ENCODE measurements around the gene SLC38A11.

DNA sequence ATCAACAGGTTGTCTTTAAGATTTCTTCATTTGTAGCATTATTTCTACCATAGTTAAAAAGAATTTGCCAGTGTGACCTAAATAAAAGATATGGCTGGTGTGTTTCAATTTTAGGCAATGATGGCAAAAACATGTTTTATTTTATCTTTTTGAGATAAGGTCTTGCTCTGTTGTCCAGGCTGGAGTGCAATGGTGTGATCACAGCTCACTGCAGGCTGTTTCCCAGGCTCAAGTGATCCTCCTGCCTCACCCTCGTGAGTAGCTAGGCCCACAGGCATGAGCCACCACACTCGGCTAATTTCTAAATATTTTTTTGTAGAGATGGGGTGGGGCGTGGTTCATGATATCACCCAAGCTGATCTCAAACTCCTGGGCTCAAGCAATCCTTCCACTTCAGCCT lies 66.7 kb downstream of the SLC38A11 start:
- TF ChIP-seq, protein P1, sequence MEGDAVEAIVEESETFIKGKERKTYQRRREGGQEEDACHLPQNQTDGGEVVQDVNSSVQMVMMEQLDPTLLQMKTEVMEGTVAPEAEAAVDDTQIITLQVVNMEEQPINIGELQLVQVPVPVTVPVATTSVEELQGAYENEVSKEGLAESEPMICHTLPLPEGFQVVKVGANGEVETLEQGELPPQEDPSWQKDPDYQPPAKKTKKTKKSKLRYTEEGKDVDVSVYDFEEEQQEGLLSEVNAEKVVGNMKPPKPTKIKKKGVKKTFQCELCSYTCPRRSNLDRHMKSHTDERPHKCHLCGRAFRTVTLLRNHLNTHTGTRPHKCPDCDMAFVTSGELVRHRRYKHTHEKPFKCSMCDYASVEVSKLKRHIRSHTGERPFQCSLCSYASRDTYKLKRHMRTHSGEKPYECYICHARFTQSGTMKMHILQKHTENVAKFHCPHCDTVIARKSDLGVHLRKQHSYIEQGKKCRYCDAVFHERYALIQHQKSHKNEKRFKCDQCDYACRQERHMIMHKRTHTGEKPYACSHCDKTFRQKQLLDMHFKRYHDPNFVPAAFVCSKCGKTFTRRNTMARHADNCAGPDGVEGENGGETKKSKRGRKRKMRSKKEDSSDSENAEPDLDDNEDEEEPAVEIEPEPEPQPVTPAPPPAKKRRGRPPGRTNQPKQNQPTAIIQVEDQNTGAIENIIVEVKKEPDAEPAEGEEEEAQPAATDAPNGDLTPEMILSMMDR (conservative IDR thresholded peaks at IDR 0.05; ENCODE audit: low read depth, low read length) = no peak
- no peak for TF ChIP-seq EZH2 (IDR thresholded peaks at IDR 0.05; ENCODE audit: borderline replicate concordance, low read depth, low read length, poor library complexity, severe bottlenecking)

Data from A673 (cell line).